Glutamatergic neuron (in vitro differentiated cells): Measurements from ENCODE around the gene GSTO1. TPM values are rescaled to one million over a fixed set of nuclear protein-coding genes. Genes with fewer than 3 reads are reported as not detected.
"Not testable (repeated sequence)": the region's sequence is repeated elsewhere in the genome, so short reads cannot be mapped to it uniquely, and the experiment has no call there.

Source experiments
- DNase-seq: peaks from one replicate; pipeline ENCODE4 v3.0.0; 2022
- H3K27ac Mint-ChIP-seq: one replicate; pipeline ENCODE4 v1.8.0; 2020; ENCODE audit warnings: mild to moderate bottlenecking, mixed read lengths, inconsistent platforms; ENCODE audit not compliant: unreplicated experiment
- H3K27me3 Mint-ChIP-seq: one replicate; pipeline ENCODE4 v1.8.0; 2020; ENCODE audit warnings: mild to moderate bottlenecking, moderate library complexity, mixed read lengths, inconsistent platforms; ENCODE audit not compliant: unreplicated experiment
- H3K36me3 Mint-ChIP-seq: one replicate; pipeline ENCODE4 v1.8.0; 2020; ENCODE audit warnings: mild to moderate bottlenecking, mixed read lengths, inconsistent platforms; ENCODE audit not compliant: unreplicated experiment
- H3K4me1 Mint-ChIP-seq: one replicate; pipeline ENCODE4 v1.8.0; 2020; ENCODE audit warnings: mild to moderate bottlenecking, low read depth, mixed read lengths, inconsistent platforms; ENCODE audit not compliant: unreplicated experiment
- H3K4me3 Mint-ChIP-seq: one replicate; pipeline ENCODE4 v1.8.0; 2020; ENCODE audit warnings: mild to moderate bottlenecking, mixed read lengths, inconsistent platforms; ENCODE audit not compliant: unreplicated experiment
- H3K9me3 Mint-ChIP-seq: one replicate; pipeline ENCODE4 v1.8.0; 2020; ENCODE audit warnings: mild to moderate bottlenecking, moderate library complexity, mixed read lengths, inconsistent platforms; ENCODE audit not compliant: unreplicated experiment
- total RNA-seq: library from RNA; stranded (reverse); fragmentation: NEBNext Ultra II Directional; extraction: Animal tissue kit (Norgen Biotek cat#: 25700); gene quantifications from one replicate; pipeline ENCODE4 v1.2.1, GENCODE V29; 2021; ENCODE audit not compliant: unreplicated experiment
- TF ChIP-seq, protein P1 (sequence below): fragments of 200-600 bp; sonication (generic); IDR thresholded peaks from one replicate; pipeline ENCODE4 v1.5.0; 2021; ENCODE audit not compliant: partially characterized antibody, unreplicated experiment

Gene GSTO1
- total RNA-seq, 1 donor from 2014 or later: 26.8 TPM

DNA sequence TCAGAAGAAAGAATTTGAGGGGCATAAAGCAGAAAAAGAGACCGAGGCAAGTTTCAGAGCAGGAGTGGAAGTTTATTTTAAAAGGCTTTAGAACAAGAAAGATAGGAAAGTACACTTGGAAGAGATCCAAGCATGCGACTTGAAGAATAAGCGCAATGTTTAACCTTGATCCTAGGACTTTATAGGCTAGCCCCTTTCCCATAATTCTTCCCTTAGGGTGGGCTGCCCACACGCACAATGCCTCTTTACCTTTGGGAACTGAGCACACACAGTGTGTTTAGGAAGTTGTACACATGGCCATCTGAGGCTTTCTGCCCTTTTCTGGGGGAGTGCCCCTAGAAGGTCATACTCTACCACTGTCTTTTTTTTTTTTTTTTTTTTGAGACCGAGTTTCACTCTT, 11.2 kb upstream of the GSTO1 start:
- no peak for DNase-seq
- Mint-ChIP-seq H3K27me3 (no peaks in the 10 kb centered on the region), H3K4me3 (no peak overlapping the region), H3K4me1 (no peaks in the 10 kb centered on the region), H3K9me3 (no peaks in the 10 kb centered on the region), H3K36me3 (peaks cover 8% of the 10 kb centered on the region), H3K27ac (no peak overlapping the region)
- TF ChIP-seq, protein P1, sequence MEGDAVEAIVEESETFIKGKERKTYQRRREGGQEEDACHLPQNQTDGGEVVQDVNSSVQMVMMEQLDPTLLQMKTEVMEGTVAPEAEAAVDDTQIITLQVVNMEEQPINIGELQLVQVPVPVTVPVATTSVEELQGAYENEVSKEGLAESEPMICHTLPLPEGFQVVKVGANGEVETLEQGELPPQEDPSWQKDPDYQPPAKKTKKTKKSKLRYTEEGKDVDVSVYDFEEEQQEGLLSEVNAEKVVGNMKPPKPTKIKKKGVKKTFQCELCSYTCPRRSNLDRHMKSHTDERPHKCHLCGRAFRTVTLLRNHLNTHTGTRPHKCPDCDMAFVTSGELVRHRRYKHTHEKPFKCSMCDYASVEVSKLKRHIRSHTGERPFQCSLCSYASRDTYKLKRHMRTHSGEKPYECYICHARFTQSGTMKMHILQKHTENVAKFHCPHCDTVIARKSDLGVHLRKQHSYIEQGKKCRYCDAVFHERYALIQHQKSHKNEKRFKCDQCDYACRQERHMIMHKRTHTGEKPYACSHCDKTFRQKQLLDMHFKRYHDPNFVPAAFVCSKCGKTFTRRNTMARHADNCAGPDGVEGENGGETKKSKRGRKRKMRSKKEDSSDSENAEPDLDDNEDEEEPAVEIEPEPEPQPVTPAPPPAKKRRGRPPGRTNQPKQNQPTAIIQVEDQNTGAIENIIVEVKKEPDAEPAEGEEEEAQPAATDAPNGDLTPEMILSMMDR: no peak

DNA sequence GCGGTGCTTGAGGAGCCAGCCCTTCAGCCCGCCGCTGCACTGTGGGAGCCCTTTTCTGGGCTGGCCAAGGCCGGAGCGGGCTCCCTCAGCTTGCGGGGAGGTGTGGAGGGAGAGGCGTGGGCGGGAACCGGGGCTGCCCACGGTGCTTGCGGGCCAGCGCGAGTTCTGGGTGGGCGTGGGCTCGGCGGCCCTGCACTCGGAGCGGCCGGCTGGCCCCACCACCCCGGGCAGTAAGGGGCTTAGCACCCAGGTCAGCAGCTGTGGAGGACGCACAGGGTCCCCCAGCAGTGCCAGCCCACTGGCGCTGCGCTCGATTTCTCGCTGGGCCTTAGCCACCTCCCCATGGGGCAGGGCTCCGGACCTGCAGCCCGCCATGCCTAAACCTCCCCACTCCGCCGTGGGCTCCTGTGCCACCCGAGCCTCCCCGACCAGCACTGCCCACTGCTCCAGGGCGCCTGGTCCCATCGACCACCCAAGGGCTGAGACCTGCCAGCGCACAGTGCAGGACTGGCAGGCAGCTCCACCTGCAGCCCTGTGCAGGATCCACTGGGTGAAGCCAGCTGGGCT, 9.5 kb upstream of the GSTO1 start:
- Mint-ChIP-seq H3K27me3 (no peaks in the 10 kb centered on the region), H3K4me3 (no peak overlapping the region), H3K9me3 (peaks cover 2% of the 10 kb centered on the region), H3K36me3 (peaks cover 8% of the 10 kb centered on the region), H3K4me1 (no peaks in the 10 kb centered on the region), H3K27ac (no peak overlapping the region)
- DNase-seq: no peak
- TF ChIP-seq, protein P1: no peak

DNA sequence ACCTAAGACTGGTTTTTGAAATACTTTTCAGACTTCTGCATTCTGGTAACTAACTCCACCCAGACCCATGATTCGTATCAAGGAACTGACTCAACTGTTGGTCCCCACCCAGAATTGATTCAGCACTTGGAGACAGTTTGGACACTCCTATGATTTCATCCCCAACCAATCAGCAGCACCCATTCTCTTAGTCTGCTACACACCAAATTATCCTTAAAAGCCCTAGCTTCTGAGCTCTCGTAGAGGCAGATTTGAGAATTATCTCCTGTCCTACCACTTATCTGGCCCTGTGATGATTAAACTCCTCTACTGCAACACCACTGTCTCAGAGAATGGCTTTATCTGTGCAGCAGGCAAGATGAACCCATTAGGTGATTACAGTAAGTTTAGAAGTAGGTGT, 7.7 kb upstream of the GSTO1 start:
- Mint-ChIP-seq H3K36me3 (peaks cover 8% of the 10 kb centered on the region), H3K4me1 (no peaks in the 10 kb centered on the region), H3K9me3 (peaks cover 2% of the 10 kb centered on the region), H3K27ac (no peak overlapping the region), H3K4me3 (no peak overlapping the region), H3K27me3 (no peaks in the 10 kb centered on the region)
- DNase-seq: no peak
- TF ChIP-seq, protein P1: no peak

DNA sequence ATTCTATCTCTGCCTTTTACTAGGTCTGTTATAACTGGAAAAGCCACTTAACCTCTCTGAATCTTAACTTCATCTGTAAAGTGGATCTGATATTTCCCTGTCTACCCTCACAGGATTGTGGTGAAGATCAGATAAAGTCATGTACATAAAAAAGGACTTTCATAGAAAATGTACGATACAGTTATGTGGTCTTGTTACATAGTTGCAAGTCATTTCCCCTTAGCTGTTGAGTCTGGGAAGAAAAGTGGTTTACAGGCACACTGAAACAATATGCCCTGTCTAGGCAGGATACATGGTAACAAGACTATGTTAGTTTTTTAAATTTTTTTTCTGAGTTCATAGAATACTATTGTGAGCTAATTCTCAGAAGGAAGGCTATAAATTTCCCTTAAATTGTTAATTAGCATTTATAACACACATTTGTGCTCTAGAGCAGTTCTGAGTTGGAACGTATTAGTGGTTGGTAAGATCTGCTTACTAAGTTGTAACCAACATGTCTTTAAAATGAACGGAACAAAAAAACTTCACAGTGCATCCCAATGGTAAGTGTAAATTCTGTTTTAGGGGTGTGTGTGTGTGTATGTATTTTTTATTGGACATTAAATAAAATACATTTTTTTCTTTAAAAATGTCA, 7.1 kb upstream of the GSTO1 start:
- Mint-ChIP-seq H3K36me3 (peaks cover 8% of the 10 kb centered on the region), H3K27ac (no peak overlapping the region), H3K4me1 (peaks cover 2% of the 10 kb centered on the region), H3K27me3 (no peaks in the 10 kb centered on the region), H3K4me3 (no peak overlapping the region), H3K9me3 (peaks cover 2% of the 10 kb centered on the region)
- TF ChIP-seq, protein P1: no peak
- no peak for DNase-seq

DNA sequence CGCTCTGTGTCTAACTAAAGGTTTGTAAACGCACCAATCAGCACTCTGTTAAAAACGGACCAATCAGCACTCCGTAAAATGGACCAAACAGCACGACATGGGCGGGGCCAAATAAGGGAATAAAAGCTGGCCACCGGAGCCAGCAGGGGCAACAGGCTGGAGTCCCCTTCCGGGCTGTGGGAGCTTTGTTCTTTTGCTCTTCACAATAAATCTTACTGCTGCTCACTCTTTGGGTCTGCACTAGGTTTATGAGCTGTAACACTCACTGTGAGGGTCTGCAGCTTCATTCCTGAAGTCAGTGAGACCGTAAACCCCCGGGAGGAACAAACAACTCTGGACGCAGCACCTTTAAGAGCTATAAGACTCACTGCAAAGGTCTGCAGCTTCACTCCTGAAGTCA, 5.8 kb upstream of the GSTO1 start:
- H3K4me3 Mint-ChIP-seq, H3K27ac Mint-ChIP-seq, H3K27me3 Mint-ChIP-seq, H3K9me3 Mint-ChIP-seq, H3K36me3 Mint-ChIP-seq, H3K4me1 Mint-ChIP-seq, DNase-seq: not testable (repeated sequence)
